ENCODE measurements around the gene LRRC56. TPM values are rescaled to one million over a fixed set of nuclear protein-coding genes. Genes with fewer than 3 reads are reported as not detected.
A peak's percentile ranks its signal among the peaks of the same experiment; 100 is the strongest.

The LRRC56 gene
- total and polyA plus RNA-seq, 2 of the 13 experiments (the other 11 are each of a cell fraction or from before 2014, with no cell fraction given): 0.11 to 0.29 TPM

DNA sequence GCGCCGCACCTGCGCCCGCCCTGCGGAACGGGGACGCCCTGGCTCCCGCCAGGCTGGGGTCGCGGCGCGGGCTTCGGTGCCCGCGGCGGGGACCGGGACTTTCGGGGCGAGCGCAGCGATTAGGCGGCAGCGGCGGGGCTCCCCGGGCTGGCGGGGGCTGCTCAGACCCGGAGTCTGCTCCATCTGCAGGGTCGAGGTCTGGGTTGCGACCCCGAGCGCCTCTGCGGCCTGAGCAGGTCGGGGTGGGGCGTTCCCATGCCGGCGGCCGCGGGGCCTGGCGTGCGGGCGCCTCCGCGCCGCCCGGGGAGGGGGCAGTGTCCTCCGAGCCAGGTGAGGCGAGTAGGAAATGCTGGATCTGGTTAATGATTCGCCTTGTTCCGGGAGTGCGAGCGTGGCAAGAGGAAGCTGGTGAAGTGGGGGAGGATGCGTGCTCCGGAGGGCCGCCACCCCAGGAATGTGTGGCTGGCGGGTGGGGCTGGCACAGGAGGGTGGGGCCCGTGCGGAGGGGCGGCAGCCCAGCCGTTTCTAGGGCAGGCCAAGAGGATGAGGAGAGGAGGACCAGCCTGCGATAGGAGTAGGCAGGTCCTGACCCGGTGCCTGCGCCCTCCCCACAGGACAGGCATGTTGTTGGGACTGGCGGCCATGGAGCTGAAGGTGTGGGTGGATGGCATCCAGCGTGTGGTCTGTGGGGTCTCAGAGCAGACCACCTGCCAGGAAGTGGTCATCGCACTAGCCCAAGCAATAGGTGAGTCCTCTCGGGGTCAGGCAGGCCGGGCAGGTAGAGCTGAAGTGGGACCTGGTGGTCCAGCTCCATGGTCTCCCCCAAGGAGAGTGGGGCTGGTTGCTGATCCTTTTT, 24.0 kb downstream of the LRRC56 start (continued):
- TF ChIP-seq, protein P1, sequence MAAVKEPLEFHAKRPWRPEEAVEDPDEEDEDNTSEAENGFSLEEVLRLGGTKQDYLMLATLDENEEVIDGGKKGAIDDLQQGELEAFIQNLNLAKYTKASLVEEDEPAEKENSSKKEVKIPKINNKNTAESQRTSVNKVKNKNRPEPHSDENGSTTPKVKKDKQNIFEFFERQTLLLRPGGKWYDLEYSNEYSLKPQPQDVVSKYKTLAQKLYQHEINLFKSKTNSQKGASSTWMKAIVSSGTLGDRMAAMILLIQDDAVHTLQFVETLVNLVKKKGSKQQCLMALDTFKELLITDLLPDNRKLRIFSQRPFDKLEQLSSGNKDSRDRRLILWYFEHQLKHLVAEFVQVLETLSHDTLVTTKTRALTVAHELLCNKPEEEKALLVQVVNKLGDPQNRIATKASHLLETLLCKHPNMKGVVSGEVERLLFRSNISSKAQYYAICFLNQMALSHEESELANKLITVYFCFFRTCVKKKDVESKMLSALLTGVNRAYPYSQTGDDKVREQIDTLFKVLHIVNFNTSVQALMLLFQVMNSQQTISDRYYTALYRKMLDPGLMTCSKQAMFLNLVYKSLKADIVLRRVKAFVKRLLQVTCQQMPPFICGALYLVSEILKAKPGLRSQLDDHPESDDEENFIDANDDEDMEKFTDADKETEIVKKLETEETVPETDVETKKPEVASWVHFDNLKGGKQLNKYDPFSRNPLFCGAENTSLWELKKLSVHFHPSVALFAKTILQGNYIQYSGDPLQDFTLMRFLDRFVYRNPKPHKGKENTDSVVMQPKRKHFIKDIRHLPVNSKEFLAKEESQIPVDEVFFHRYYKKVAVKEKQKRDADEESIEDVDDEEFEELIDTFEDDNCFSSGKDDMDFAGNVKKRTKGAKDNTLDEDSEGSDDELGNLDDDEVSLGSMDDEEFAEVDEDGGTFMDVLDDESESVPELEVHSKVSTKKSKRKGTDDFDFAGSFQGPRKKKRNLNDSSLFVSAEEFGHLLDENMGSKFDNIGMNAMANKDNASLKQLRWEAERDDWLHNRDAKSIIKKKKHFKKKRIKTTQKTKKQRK (IDR thresholded peaks at IDR 0.05; ENCODE audit: low read length): no peak
- TF ChIP-seq ZNF678 (CRISPR knock-in tag; IDR thresholded peaks at IDR 0.05): no peak
- no peak for TF ChIP-seq KDM6A (CRISPR knock-in tag; IDR thresholded peaks at IDR 0.05; ENCODE audit: low read depth)
- no peak for TF ChIP-seq ATAD3A (CRISPR knock-in tag; IDR thresholded peaks at IDR 0.05)
- TF ChIP-seq MEIS1 (CRISPR knock-in tag; IDR thresholded peaks at IDR 0.05; ENCODE audit: borderline replicate concordance): no peak
- no peak for TF ChIP-seq SNAPC2 (CRISPR knock-in tag; IDR thresholded peaks at IDR 0.05)
- TF ChIP-seq RCOR2 (CRISPR knock-in tag; IDR thresholded peaks at IDR 0.05): no peak
- no peak for TF ChIP-seq ZNF367 (CRISPR knock-in tag; IDR thresholded peaks at IDR 0.05; ENCODE audit: borderline replicate concordance)
- no peak for TF ChIP-seq FOXO1 (CRISPR knock-in tag; IDR thresholded peaks at IDR 0.05)
- no peak for TF ChIP-seq KAT7 (CRISPR knock-in tag; IDR thresholded peaks at IDR 0.05; ENCODE audit: borderline replicate concordance)
- TF ChIP-seq PHF8 (CRISPR knock-in tag; IDR thresholded peaks at IDR 0.05): no peak; the same call in 1 of the 2 replicates
- TF ChIP-seq GATAD2A (CRISPR knock-in tag; IDR thresholded peaks at IDR 0.05): peak; percentile 58
- peak; percentile 19; the same call in 1 of the 2 replicates for TF ChIP-seq ZNF121 (CRISPR knock-in tag; IDR thresholded peaks at IDR 0.05)
- peak; percentile 61; the same call in 1 of the 2 replicates for TF ChIP-seq SOX5 (CRISPR knock-in tag; IDR thresholded peaks at IDR 0.05; ENCODE audit: borderline replicate concordance)
- no peak for TF ChIP-seq AKAP8 (CRISPR knock-in tag; IDR thresholded peaks at IDR 0.05)
- TF ChIP-seq, protein P2, sequence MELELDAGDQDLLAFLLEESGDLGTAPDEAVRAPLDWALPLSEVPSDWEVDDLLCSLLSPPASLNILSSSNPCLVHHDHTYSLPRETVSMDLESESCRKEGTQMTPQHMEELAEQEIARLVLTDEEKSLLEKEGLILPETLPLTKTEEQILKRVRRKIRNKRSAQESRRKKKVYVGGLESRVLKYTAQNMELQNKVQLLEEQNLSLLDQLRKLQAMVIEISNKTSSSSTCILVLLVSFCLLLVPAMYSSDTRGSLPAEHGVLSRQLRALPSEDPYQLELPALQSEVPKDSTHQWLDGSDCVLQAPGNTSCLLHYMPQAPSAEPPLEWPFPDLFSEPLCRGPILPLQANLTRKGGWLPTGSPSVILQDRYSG (CRISPR knock-in tag; IDR thresholded peaks at IDR 0.05): no peak
- TF ChIP-seq DMAP1 (CRISPR knock-in tag; IDR thresholded peaks at IDR 0.05): peak; percentile 90
- TF ChIP-seq, protein P3, sequence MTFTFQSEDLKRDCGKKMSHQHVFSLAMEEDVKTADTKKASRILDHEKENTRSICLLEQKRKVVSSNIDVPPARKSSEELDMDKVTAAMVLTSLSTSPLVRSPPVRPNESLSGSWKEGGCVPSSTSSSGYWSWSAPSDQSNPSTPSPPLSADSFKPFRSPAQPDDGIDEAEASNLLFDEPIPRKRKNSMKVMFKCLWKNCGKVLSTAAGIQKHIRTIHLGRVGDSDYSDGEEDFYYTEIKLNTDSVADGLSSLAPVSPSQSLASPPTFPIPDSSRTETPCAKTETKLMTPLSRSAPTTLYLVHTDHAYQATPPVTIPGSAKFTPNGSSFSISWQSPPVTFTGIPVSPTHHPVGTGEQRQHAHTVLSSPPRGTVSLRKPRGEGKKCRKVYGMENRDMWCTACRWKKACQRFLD (CRISPR knock-in tag; IDR thresholded peaks at IDR 0.05; ENCODE audit: borderline replicate concordance): no peak
- TF ChIP-seq, protein P4, sequence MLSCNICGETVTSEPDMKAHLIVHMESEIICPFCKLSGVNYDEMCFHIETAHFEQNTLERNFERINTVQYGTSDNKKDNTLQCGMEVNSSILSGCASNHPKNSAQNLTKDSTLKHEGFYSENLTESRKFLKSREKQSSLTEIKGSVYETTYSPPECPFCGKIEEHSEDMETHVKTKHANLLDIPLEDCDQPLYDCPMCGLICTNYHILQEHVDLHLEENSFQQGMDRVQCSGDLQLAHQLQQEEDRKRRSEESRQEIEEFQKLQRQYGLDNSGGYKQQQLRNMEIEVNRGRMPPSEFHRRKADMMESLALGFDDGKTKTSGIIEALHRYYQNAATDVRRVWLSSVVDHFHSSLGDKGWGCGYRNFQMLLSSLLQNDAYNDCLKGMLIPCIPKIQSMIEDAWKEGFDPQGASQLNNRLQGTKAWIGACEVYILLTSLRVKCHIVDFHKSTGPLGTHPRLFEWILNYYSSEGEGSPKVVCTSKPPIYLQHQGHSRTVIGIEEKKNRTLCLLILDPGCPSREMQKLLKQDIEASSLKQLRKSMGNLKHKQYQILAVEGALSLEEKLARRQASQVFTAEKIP (CRISPR knock-in tag; IDR thresholded peaks at IDR 0.05; ENCODE audit: borderline replicate concordance): no peak
- TF ChIP-seq, protein P5, sequence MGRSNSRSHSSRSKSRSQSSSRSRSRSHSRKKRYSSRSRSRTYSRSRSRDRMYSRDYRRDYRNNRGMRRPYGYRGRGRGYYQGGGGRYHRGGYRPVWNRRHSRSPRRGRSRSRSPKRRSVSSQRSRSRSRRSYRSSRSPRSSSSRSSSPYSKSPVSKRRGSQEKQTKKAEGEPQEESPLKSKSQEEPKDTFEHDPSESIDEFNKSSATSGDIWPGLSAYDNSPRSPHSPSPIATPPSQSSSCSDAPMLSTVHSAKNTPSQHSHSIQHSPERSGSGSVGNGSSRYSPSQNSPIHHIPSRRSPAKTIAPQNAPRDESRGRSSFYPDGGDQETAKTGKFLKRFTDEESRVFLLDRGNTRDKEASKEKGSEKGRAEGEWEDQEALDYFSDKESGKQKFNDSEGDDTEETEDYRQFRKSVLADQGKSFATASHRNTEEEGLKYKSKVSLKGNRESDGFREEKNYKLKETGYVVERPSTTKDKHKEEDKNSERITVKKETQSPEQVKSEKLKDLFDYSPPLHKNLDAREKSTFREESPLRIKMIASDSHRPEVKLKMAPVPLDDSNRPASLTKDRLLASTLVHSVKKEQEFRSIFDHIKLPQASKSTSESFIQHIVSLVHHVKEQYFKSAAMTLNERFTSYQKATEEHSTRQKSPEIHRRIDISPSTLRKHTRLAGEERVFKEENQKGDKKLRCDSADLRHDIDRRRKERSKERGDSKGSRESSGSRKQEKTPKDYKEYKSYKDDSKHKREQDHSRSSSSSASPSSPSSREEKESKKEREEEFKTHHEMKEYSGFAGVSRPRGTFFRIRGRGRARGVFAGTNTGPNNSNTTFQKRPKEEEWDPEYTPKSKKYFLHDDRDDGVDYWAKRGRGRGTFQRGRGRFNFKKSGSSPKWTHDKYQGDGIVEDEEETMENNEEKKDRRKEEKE (IDR thresholded peaks at IDR 0.05): no peak
- no peak for TF ChIP-seq MIXL1 (CRISPR knock-in tag; IDR thresholded peaks at IDR 0.05)
